HepG2 (cell line): ENCODE data around the gene AADACL2. TPM values are rescaled to one million over a fixed set of nuclear protein-coding genes. Genes with fewer than 3 reads are reported as not detected.

Experiments used
- ATAC-seq: fragments of 200-7000 bp; cut with Tn5 transposase; 3 replicates; pipeline ENCODE4 v1.9.1; 2020; ENCODE audit warnings: mild to moderate bottlenecking, moderate library complexity
- BruUV-seq: library from RNA; stranded (reverse); fragments of 400-500 nt; replicated peaks from 2 replicates; lab custom pipeline; 2021; lab: Mats Ljungman, UMichigan
- CTCF ChIA-PET: fragments of 300-600 bp; formaldehyde crosslinking; extraction: SDS; loops from one replicate; lab custom pipeline; 2021; ENCODE audit warnings: low total read pairs, inconsistent platforms, low intra/inter-chr PET ratio; lab: Yijun Ruan, JAX
- POLR2A ChIA-PET: fragments of 350-600 bp; sonication (Branson Sonifier 250); formaldehyde crosslinking; loops from one replicate; lab custom pipeline; 2020; ENCODE audit warnings: antibody characterized with exemption, inconsistent platforms; lab: Yijun Ruan, JAX
- DNase-seq: peaks from one replicate; pipeline ENCODE4 v3.0.0-alpha.2; 2015; ENCODE audit warnings: low spot score
- FAIRE-seq: peaks from 3 replicates; lab custom pipeline; 2011; peaks lifted over from hg19 to GRCh38; lab: Jason Lieb, UNC
- H2AFZ ChIP-seq: one replicate; pipeline ENCODE4 v1.6.1; 2011; ENCODE audit warnings: low read length, inconsistent platforms
- H3K27ac ChIP-seq: fragments of 300-600 bp; 3 replicates; pipeline ENCODE4 v1.8.0; 2011; ENCODE audit warnings: mixed run types, mild to moderate bottlenecking, mixed read lengths, low read length, inconsistent platforms; ENCODE audit not compliant: insufficient read depth; ENCODE audit errors: extremely low read length
- H3K27me3 ChIP-seq, 2 experiments: fragments of 200-600 bp in 1 of 2; 2 replicates in 1 of 2; 3 replicates in 1 of 2; pipeline versions ENCODE4 v1.6.0 to v1.8.0; 2011; ENCODE audit warnings: low read length in 2 of 2, mild to moderate bottlenecking in 2 of 2, moderate library complexity in 2 of 2, inconsistent platforms in 1 of 2; ENCODE audit not compliant: insufficient read depth in 2 of 2, control insufficient read depth in 1 of 2
- H3K36me3 ChIP-seq, 2 experiments: fragments of 200-600 bp in 1 of 2; replicated peaks in 1 of 2; 2 replicates in 1 of 2; 3 replicates in 1 of 2; pipeline versions ENCODE4 v1.5.1 to v1.8.0; 2011; ENCODE audit warnings: low read length in 2 of 2, inconsistent platforms in 1 of 2; ENCODE audit not compliant: insufficient read depth in 2 of 2, control insufficient read depth in 1 of 2
- H3K4me1 ChIP-seq: 2 replicates; pipeline ENCODE4 v1.5.1; 2012; ENCODE audit warnings: low read length, inconsistent platforms; ENCODE audit not compliant: insufficient read depth
- H3K4me2 ChIP-seq: 2 replicates; pipeline ENCODE4 v1.6.0; 2011; ENCODE audit warnings: low read depth, low read length, inconsistent platforms
- H3K4me3 ChIP-seq, 3 experiments: fragments of 200-600 bp in 1 of 3; sonication (generic), shearing (Covaris generic) in 1 of 3; replicated peaks in 1 of 3; 2 replicates each; pipeline ENCODE4 v1.5.1; 2011 to 2016; ENCODE audit warnings: low read length in 3 of 3, inconsistent platforms in 2 of 3, low read depth in 2 of 3, mild to moderate bottlenecking in 2 of 3, control low read depth in 1 of 3, mixed read lengths in 1 of 3; ENCODE audit not compliant: insufficient read depth in 1 of 3
- H3K79me2 ChIP-seq: one replicate; pipeline ENCODE4 v1.6.1; 2011; ENCODE audit warnings: low read length, inconsistent platforms; ENCODE audit not compliant: insufficient read depth
- H3K9ac ChIP-seq: 2 replicates; pipeline ENCODE4 v1.6.0; 2011; ENCODE audit warnings: mild to moderate bottlenecking, low read depth, low read length, inconsistent platforms; ENCODE audit not compliant: insufficient read depth
- H3K9me3 ChIP-seq: 2 replicates; pipeline ENCODE4 v1.5.1; 2012; ENCODE audit warnings: mild to moderate bottlenecking, low read length
- H4K20me1 ChIP-seq: 2 replicates; pipeline ENCODE4 v1.6.0; 2011; ENCODE audit warnings: inconsistent platforms, mild to moderate bottlenecking, low read length, moderate library complexity; ENCODE audit not compliant: insufficient read depth
- ETV6 ChIP-seq: sonication (generic); formaldehyde crosslinking; conservative IDR thresholded peaks from 2 replicates; pipeline ENCODE4 v1.4.0; 2020; ENCODE audit warnings: missing genetic modification reagents
- GPN1 ChIP-seq: sonication (generic); formaldehyde crosslinking; IDR thresholded peaks from 2 replicates; pipeline ENCODE4 v1.5.1; 2020; ENCODE audit warnings: missing genetic modification reagents, borderline replicate concordance
- HDAC1 ChIP-seq: sonication (generic); formaldehyde crosslinking; IDR thresholded peaks from 2 replicates; pipeline ENCODE4 v1.5.1; 2020; ENCODE audit warnings: mild to moderate bottlenecking, missing genetic modification reagents
- HDAC2 ChIP-seq: sonication (generic); formaldehyde crosslinking; IDR thresholded peaks from 2 replicates; pipeline ENCODE4 v1.4.0; 2020; ENCODE audit warnings: missing genetic modification reagents
- MXI1 ChIP-seq: IDR thresholded peaks from 3 replicates; pipeline ENCODE4 v1.6.1; 2012; ENCODE audit warnings: low read depth, low read length, inconsistent platforms, borderline replicate concordance
- PHB2 ChIP-seq: fragments of 450-650 bp; IDR thresholded peaks from 2 replicates; pipeline ENCODE4 v1.6.1; 2018; ENCODE audit not compliant: partially characterized antibody
- RCOR2 ChIP-seq: IDR thresholded peaks from 2 replicates; pipeline ENCODE4 v1.6.1; 2016; ENCODE audit warnings: missing biosample characterization, missing genetic modification reagents
- SP2 ChIP-seq: sonication (generic); formaldehyde crosslinking; IDR thresholded peaks from 2 replicates; pipeline ENCODE4 v1.5.1; 2020; ENCODE audit warnings: mild to moderate bottlenecking, missing genetic modification reagents
- SRSF9 ChIP-seq: fragments of 200-400 bp; formaldehyde crosslinking; IDR thresholded peaks from 2 replicates; pipeline ENCODE4 v1.6.1; 2018; ENCODE audit warnings: borderline replicate concordance, mild to moderate bottlenecking, low read depth, low read length; ENCODE audit not compliant: insufficient read depth, poor library complexity, severe bottlenecking
- TBL1XR1 ChIP-seq: fragments of 150-350 bp; IDR thresholded peaks from 2 replicates; pipeline ENCODE4 v1.6.1; 2014; ENCODE audit warnings: borderline replicate concordance, low read length; ENCODE audit not compliant: partially characterized antibody
- XBP1 ChIP-seq: sonication (generic); formaldehyde crosslinking; IDR thresholded peaks from 2 replicates; pipeline ENCODE4 v1.5.0; 2020; ENCODE audit warnings: missing genetic modification reagents
- ZNF44 ChIP-seq: sonication (generic); formaldehyde crosslinking; IDR thresholded peaks from 2 replicates; pipeline ENCODE4 v1.5.1; 2020; ENCODE audit warnings: mild to moderate bottlenecking, missing genetic modification reagents
- ZNF737 ChIP-seq: sonication (generic); formaldehyde crosslinking; IDR thresholded peaks from 2 replicates; pipeline ENCODE4 v1.5.0; 2020; ENCODE audit warnings: missing genetic modification reagents, mild to moderate bottlenecking, borderline replicate concordance
- ZNF788 ChIP-seq: sonication (generic); formaldehyde crosslinking; IDR thresholded peaks from 2 replicates; pipeline ENCODE4 v1.5.0; 2020; ENCODE audit warnings: mild to moderate bottlenecking, missing genetic modification reagents, borderline replicate concordance
- WGBS: methylation state at CpG from one replicate; pipeline ENCODE4 v1.1.6; 2017; ENCODE audit warnings: low lambda C conversion rate; 5-methylcytosine and 5-hydroxymethylcytosine counted together
- in situ Hi-C: cut with HindIII; loops from 2 replicates; pipeline ENCODE4 v1.10.0; 2017; ENCODE audit warnings: low pct_unique_long_range_greater_than_20kb; ENCODE audit not compliant: extremely low pct_ligation_motif_present
- intact Hi-C: fragments of 100-400 bp; cut with micrococcal nuclease; formaldehyde crosslinking; loops from one replicate; pipeline ENCODE4 v1.10.0; 2022; ENCODE audit not compliant: unreplicated experiment
- polyA plus RNA-seq, 8 experiments: library from polyadenylated mRNA; depleted of rRNA in 3 of 8; stranded (reverse) in 7 of 8; unstranded in 1 of 8; fragments of >200 nt; fragmentation: Illumina TruSeq in 4 of 8; extraction: Trizol in 4 of 8; gene quantifications; 2 replicates each; pipeline versions ENCODE4 v1.2.1 to v1.2.3, GENCODE V29; 2011 to 2016; ENCODE audit warnings: low read depth in 4 of 8, missing spikeins in 1 of 8, mixed read lengths in 1 of 8; ENCODE audit not compliant: insufficient read depth in 1 of 8
- total RNA-seq, 5 experiments: library from RNA; depleted of rRNA; stranded (reverse); fragments of >200 nt; fragmentation: Illumina TruSeq; extraction: Trizol; gene quantifications; 2 replicates each; pipeline ENCODE4 v1.2.3, GENCODE V29; 2016; ENCODE audit warnings: low read depth in 1 of 5
- TF ChIP-seq, protein P1 (sequence below): sonication (generic); formaldehyde crosslinking; IDR thresholded peaks from 2 replicates; pipeline ENCODE4 v1.4.0; 2020; ENCODE audit warnings: missing genetic modification reagents
- TF ChIP-seq, protein P2 (sequence below), 2 experiments: sonication (generic) in 1 of 2; formaldehyde crosslinking in 1 of 2; IDR thresholded peaks; 2 replicates each; pipeline versions ENCODE4 v1.4.0 to v1.6.1; 2018 to 2020; ENCODE audit warnings: missing genetic modification reagents in 2 of 2, borderline replicate concordance in 1 of 2, low read depth in 1 of 2, mild to moderate bottlenecking in 1 of 2, missing biosample characterization in 1 of 2

AADACL2 gene
- total and polyA plus RNA-seq, 2 of the 13 experiments (the other 11 are each of a cell fraction or from before 2014, with no cell fraction given) = not detected

DNA sequence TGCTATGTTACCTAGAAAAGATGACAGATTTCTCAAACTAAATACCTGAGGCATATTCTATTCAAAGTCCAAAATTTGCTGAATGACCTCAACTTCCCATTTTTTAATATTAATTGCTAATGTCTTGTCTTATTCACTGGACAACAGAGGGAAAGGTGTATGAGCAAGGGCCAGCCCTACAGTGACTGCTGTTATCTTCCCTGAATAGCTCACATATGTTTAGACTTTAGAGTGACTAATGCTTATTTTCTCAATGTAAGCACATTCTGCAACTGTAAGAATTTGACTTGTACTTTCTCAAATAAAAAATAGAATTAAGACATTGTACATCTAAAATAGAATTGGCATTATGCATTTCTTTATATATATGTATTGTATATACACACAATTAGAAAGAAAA, 26.5 kb upstream of the AADACL2 start:
- ChIA-PET CTCF (no interaction called here), POLR2A (no interaction called here)
- no peak overlapping the region for H3K4me2 ChIP-seq
- no peak overlapping the region for H3K4me3 ChIP-seq
- H3K9me3 ChIP-seq = no peaks in the 10 kb centered on the region
- ATAC-seq (no peak), DNase-seq (no peak), FAIRE-seq (no peak)
- intact Hi-C loops (no loop called here), in situ Hi-C loops (no loop called here)
- no peaks in the 10 kb centered on the region for H3K79me2 ChIP-seq
- no peaks in the 10 kb centered on the region for H3K4me1 ChIP-seq
- H3K36me3 ChIP-seq = no peaks in the 10 kb centered on the region
- no peak for TF ChIP-seq RCOR2 (CRISPR knock-in tag)
- no peak for TF ChIP-seq ETV6 (CRISPR knock-in tag)
- TF ChIP-seq, protein P1, sequence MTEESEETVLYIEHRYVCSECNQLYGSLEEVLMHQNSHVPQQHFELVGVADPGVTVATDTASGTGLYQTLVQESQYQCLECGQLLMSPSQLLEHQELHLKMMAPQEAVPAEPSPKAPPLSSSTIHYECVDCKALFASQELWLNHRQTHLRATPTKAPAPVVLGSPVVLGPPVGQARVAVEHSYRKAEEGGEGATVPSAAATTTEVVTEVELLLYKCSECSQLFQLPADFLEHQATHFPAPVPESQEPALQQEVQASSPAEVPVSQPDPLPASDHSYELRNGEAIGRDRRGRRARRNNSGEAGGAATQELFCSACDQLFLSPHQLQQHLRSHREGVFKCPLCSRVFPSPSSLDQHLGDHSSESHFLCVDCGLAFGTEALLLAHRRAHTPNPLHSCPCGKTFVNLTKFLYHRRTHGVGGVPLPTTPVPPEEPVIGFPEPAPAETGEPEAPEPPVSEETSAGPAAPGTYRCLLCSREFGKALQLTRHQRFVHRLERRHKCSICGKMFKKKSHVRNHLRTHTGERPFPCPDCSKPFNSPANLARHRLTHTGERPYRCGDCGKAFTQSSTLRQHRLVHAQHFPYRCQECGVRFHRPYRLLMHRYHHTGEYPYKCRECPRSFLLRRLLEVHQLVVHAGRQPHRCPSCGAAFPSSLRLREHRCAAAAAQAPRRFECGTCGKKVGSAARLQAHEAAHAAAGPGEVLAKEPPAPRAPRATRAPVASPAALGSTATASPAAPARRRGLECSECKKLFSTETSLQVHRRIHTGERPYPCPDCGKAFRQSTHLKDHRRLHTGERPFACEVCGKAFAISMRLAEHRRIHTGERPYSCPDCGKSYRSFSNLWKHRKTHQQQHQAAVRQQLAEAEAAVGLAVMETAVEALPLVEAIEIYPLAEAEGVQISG = no peak
- TF ChIP-seq HDAC2 (CRISPR knock-in tag) = no peak
- no peak overlapping the region for H3K27ac ChIP-seq
- no peaks in the 10 kb centered on the region for H3K27me3 ChIP-seq
- H3K9ac ChIP-seq = no peak overlapping the region
- H4K20me1 ChIP-seq = no peaks in the 10 kb centered on the region
- no peak overlapping the region for H2AFZ ChIP-seq
- no TSS peak for BruUV-seq

DNA sequence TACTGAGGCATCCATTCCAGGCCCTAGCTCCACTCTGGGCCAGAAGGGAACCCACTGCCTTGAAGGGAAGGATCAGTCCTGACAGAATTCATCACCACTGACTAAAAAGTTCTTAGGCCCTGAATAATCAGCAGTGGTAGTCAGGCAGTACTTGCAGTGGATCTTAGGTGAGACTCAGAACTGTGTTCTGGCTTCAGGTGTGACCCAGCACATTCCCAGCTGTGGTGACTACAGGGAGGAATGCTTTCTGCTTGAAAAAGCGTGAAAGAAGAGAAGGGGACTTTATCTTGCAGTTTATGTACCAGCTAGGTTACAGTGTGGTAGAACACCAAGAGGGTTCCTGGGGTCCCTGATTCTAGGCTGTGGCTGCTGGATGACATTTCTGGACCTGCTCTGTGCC, 24.9 kb upstream of the AADACL2 start:
- H3K4me2 ChIP-seq = no peak overlapping the region
- TF ChIP-seq ZNF44 (CRISPR knock-in tag) (no peak), HDAC1 (CRISPR knock-in tag) (no peak), ZNF737 (CRISPR knock-in tag) (no peak), MXI1 (no peak), ZNF788 (CRISPR knock-in tag) (no peak), ETV6 (CRISPR knock-in tag) (no peak), GPN1 (no peak), SP2 (no peak), XBP1 (CRISPR knock-in tag) (no peak), SRSF9 (no peak), PHB2 (no peak), TBL1XR1 (no peak)
- TF ChIP-seq, protein P2, sequence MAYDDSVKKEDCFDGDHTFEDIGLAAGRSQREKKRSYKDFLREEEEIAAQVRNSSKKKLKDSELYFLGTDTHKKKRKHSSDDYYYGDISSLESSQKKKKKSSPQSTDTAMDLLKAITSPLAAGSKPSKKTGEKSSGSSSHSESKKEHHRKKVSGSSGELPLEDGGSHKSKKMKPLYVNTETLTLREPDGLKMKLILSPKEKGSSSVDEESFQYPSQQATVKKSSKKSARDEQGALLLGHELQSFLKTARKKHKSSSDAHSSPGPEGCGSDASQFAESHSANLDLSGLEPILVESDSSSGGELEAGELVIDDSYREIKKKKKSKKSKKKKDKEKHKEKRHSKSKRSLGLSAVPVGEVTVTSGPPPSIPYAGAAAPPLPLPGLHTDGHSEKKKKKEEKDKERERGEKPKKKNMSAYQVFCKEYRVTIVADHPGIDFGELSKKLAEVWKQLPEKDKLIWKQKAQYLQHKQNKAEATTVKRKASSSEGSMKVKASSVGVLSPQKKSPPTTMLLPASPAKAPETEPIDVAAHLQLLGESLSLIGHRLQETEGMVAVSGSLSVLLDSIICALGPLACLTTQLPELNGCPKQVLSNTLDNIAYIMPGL (CRISPR knock-in tag; IDR thresholded peaks at IDR 0.05; ENCODE audit: borderline replicate concordance in 1 of 2, low read depth in 1 of 2) = no peak

More for the DNA sequence above, 24.9 kb upstream of the AADACL2 start:
- Histone ChIP-seq H3K79me2 (no peaks in the 10 kb centered on the region), H3K9ac (no peak overlapping the region), H4K20me1 (no peaks in the 10 kb centered on the region), H3K36me3 (no peaks in the 10 kb centered on the region), H3K27me3 (no peaks in the 10 kb centered on the region), H2AFZ (no peak overlapping the region), H3K4me1 (no peaks in the 10 kb centered on the region), H3K9me3 (no peaks in the 10 kb centered on the region), H3K27ac (no peak overlapping the region), H3K4me3 (no peak overlapping the region)
- ATAC-seq = no peak
- in situ Hi-C loops = no loop called here
- intact Hi-C loops = no loop called here
- BruUV-seq = no TSS peak
- DNase-seq = no peak
- 7% methylated on average over 1 of the region's 1 CpG for WGBS
- ChIA-PET CTCF (no interaction called here), POLR2A (no interaction called here)
- no peak for FAIRE-seq
